Calu3 (cell line): ENCODE data around the gene PPM1D. TPM values are rescaled to one million over a fixed set of nuclear protein-coding genes. Genes with fewer than 3 reads are reported as not detected.
A peak's percentile ranks its signal among the peaks of the same experiment; 100 is the strongest.

Source experiments
- BruUV-seq: library from RNA; stranded (reverse); fragments of 400-500 nt; replicated peaks from 2 replicates; lab custom pipeline; 2021; lab: Mats Ljungman, UMichigan
- CTCF ChIA-PET: fragments of 300-600 bp; sonication (Branson Sonifier 250); formaldehyde crosslinking; loops from one replicate; lab custom pipeline; 2022; ENCODE audit warnings: antibody characterized with exemption; lab: Charles Lee
- DNase-seq: peaks from one replicate; pipeline ENCODE4 v3.0.0; 2022
- H3K27ac Mint-ChIP-seq: one replicate; pipeline ENCODE4 v1.8.0; 2022; ENCODE audit warnings: mixed read lengths; ENCODE audit not compliant: unreplicated experiment
- H3K27me3 Mint-ChIP-seq: one replicate; pipeline ENCODE4 v1.8.0; 2022; ENCODE audit warnings: mixed read lengths; ENCODE audit not compliant: unreplicated experiment
- H3K36me3 Mint-ChIP-seq: one replicate; pipeline ENCODE4 v1.8.0; 2022; ENCODE audit warnings: mild to moderate bottlenecking, moderate library complexity, mixed read lengths; ENCODE audit not compliant: insufficient read depth, unreplicated experiment
- H3K4me1 Mint-ChIP-seq: one replicate; pipeline ENCODE4 v1.8.0; 2022; ENCODE audit warnings: mild to moderate bottlenecking, low read depth, mixed read lengths; ENCODE audit not compliant: unreplicated experiment
- H3K4me3 Mint-ChIP-seq: one replicate; pipeline ENCODE4 v1.8.0; 2022; ENCODE audit warnings: mild to moderate bottlenecking, low read depth, moderate library complexity, mixed read lengths; ENCODE audit not compliant: unreplicated experiment
- H3K9me3 Mint-ChIP-seq: one replicate; pipeline ENCODE4 v1.8.0; 2022; ENCODE audit warnings: low read depth, mixed read lengths; ENCODE audit not compliant: unreplicated experiment
- intact Hi-C: fragments of 100-400 bp; cut with micrococcal nuclease; formaldehyde crosslinking; loops from one replicate; pipeline ENCODE4 v1.10.0; 2022; ENCODE audit not compliant: unreplicated experiment
- total RNA-seq: library from RNA; stranded (reverse); gene quantifications from 2 replicates; pipeline ENCODE4 v1.2.3, GENCODE V29; 2022
- TF ChIP-seq, protein P1 (sequence below): fragments of 200-600 bp; IDR thresholded peaks from one replicate; pipeline ENCODE4 v1.8.0; 2022; ENCODE audit warnings: antibody characterized with exemption; ENCODE audit not compliant: unreplicated experiment

The PPM1D gene
- total RNA-seq, 1 experiment from 2014 or later, result 7.6 TPM

DNA sequence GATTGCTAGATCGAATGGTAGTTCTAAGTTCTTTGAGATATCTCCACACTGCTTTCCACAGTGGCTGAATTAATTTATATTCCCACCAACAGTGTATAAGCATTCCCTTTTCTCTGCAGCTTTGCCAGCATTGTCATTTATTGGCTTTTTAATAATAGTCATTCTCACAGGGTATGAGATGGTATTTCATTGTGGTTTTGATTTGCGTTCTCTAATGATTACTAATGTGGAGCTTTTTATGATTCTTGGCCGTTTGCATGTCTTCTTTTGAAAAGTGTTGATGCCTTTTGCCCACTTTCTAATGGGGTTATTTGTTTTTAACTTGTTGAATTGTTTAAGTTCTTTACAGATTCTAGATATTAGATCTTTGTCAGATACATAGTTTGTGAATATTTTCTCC is 41.1 kb downstream of the PPM1D start:
- Mint-ChIP-seq H3K9me3 (no peaks in the 10 kb centered on the region), H3K4me1 (no peaks in the 10 kb centered on the region), H3K27ac (no peak overlapping the region), H3K4me3 (no peak overlapping the region), H3K36me3 (peaks cover 5% of the 10 kb centered on the region), H3K27me3 (no peaks in the 10 kb centered on the region)
- no peak for DNase-seq
- no TSS peak for BruUV-seq
- intact Hi-C loops, result no loop called here
- CTCF ChIA-PET, result no interaction called here
- TF ChIP-seq, protein P1, sequence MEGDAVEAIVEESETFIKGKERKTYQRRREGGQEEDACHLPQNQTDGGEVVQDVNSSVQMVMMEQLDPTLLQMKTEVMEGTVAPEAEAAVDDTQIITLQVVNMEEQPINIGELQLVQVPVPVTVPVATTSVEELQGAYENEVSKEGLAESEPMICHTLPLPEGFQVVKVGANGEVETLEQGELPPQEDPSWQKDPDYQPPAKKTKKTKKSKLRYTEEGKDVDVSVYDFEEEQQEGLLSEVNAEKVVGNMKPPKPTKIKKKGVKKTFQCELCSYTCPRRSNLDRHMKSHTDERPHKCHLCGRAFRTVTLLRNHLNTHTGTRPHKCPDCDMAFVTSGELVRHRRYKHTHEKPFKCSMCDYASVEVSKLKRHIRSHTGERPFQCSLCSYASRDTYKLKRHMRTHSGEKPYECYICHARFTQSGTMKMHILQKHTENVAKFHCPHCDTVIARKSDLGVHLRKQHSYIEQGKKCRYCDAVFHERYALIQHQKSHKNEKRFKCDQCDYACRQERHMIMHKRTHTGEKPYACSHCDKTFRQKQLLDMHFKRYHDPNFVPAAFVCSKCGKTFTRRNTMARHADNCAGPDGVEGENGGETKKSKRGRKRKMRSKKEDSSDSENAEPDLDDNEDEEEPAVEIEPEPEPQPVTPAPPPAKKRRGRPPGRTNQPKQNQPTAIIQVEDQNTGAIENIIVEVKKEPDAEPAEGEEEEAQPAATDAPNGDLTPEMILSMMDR, result no peak

- Mint-ChIP-seq H3K9me3 (no peaks in the 10 kb centered on the region), H3K4me3 (no peak overlapping the region), H3K27me3 (no peaks in the 10 kb centered on the region), H3K27ac (no peak overlapping the region), H3K4me1 (no peaks in the 10 kb centered on the region), H3K36me3 (peaks cover 5% of the 10 kb centered on the region)
- BruUV-seq, result no TSS peak
- peak; percentile 73 for DNase-seq
- TF ChIP-seq, protein P1, result peak; percentile 36
- intact Hi-C loops, result no loop called here
- CTCF ChIA-PET, result no interaction called here
Measured at GRCh38 chr17:60641810-60642220, 41.8 kb downstream of the PPM1D start.

GRCh38 chr17:60645918-60646523 is 46.0 kb downstream of the PPM1D start:
- CTCF ChIA-PET, result interaction anchor here (0.7 kb wide), 1 partner anchor 16 kb away, joined by 3 read pairs; no protein-coding TSS in a partner anchor
- no peak for DNase-seq
- TF ChIP-seq, protein P1, result no peak
- no peaks in the 10 kb centered on the region for H3K4me1 Mint-ChIP-seq
- H3K4me3 Mint-ChIP-seq, result no peak overlapping the region
- no peaks in the 10 kb centered on the region for H3K9me3 Mint-ChIP-seq
- no peaks in the 10 kb centered on the region for H3K27me3 Mint-ChIP-seq
- H3K27ac Mint-ChIP-seq, result no peak overlapping the region
- intact Hi-C loops, result no loop called here
- BruUV-seq, result no TSS peak
- peaks cover 8% of the 10 kb centered on the region for H3K36me3 Mint-ChIP-seq

GRCh38 chr17:60646701-60647100 is 46.7 kb downstream of the PPM1D start:
- H3K36me3 Mint-ChIP-seq, result peaks cover 8% of the 10 kb centered on the region
- TF ChIP-seq, protein P1, result no peak
- CTCF ChIA-PET, result interaction anchor here (0.7 kb wide), 1 partner anchor 17 kb away, joined by 3 read pairs; no protein-coding TSS in a partner anchor
- intact Hi-C loops, result no loop called here
- BruUV-seq, result no TSS peak
- no peaks in the 10 kb centered on the region for H3K27me3 Mint-ChIP-seq
- H3K4me1 Mint-ChIP-seq, result no peaks in the 10 kb centered on the region
- H3K9me3 Mint-ChIP-seq, result no peaks in the 10 kb centered on the region
- H3K27ac Mint-ChIP-seq, result no peak overlapping the region
- H3K4me3 Mint-ChIP-seq, result no peak overlapping the region
- DNase-seq, result no peak
